NCI-H1105 treated with DMSO at 0.1 percent for 48 hours (cell line): ENCODE data around the gene PRMT1.
A peak's percentile ranks its signal among the peaks of the same experiment; 100 is the strongest.

ENCODE experiments used
- DNase-seq: peaks from one replicate; lab custom pipeline; 2025; lab: John Stamatoyannopoulos, UW

PRMT1 gene

GRCh38 chr19:49669516-49669915 is 7.6 kb upstream of the PRMT1 start:
- no peak for DNase-seq

- peak; percentile 82 for DNase-seq
These were observed 4.7 kb upstream of the PRMT1 start for GRCh38 chr19:49672131-49672919.

- DNase-seq, result peak; percentile 87
These were observed 811 bp upstream of the PRMT1 start for GRCh38 chr19:49676136-49676783.

GRCh38 chr19:49676784-49677230 is 264 bp upstream of the PRMT1 start:
- DNase-seq, result peak; percentile 100

GRCh38 chr19:49677901-49678674 is 1.0 kb downstream of the PRMT1 start:
- DNase-seq, result peak; percentile 59

- DNase-seq, result no peak
These were observed 2.1 kb downstream of the PRMT1 start for GRCh38 chr19:49678985-49679770.

GRCh38 chr19:49679771-49680413 is 2.8 kb downstream of the PRMT1 start:
- no peak for DNase-seq

- DNase-seq, result peak; percentile 90
These were observed 3.6 kb downstream of the PRMT1 start for GRCh38 chr19:49680421-49681351.

- DNase-seq, result no peak
These were observed 4.8 kb downstream of the PRMT1 start for GRCh38 chr19:49681830-49682229.

GRCh38 chr19:49682274-49682673 is 5.2 kb downstream of the PRMT1 start:
- DNase-seq, result no peak

- DNase-seq, result no peak
These were observed 6.8 kb downstream of the PRMT1 start for GRCh38 chr19:49683814-49684250.

GRCh38 chr19:49684251-49684982 is 7.3 kb downstream of the PRMT1 start:
- no peak for DNase-seq

GRCh38 chr19:49684983-49685553 is 8.0 kb downstream of the PRMT1 start:
- DNase-seq, result no peak

- DNase-seq, result no peak
These were observed 8.8 kb downstream of the PRMT1 start for GRCh38 chr19:49685845-49686332.

GRCh38 chr19:49686503-49687088 is 9.5 kb downstream of the PRMT1 start:
- DNase-seq, result no peak

GRCh38 chr19:49687150-49687549 is 10.1 kb downstream of the PRMT1 start:
- no peak for DNase-seq

GRCh38 chr19:49687566-49688316 is 10.7 kb downstream of the PRMT1 start:
- DNase-seq, result no peak
